ENCODE data around the gene GRM1. TPM values are rescaled to one million over a fixed set of nuclear protein-coding genes. Genes with fewer than 3 reads are reported as not detected.

Gene GRM1
- total and polyA plus RNA-seq, 2 experiments from 2014 or later = 0.29 to 0.63 TPM

DNA sequence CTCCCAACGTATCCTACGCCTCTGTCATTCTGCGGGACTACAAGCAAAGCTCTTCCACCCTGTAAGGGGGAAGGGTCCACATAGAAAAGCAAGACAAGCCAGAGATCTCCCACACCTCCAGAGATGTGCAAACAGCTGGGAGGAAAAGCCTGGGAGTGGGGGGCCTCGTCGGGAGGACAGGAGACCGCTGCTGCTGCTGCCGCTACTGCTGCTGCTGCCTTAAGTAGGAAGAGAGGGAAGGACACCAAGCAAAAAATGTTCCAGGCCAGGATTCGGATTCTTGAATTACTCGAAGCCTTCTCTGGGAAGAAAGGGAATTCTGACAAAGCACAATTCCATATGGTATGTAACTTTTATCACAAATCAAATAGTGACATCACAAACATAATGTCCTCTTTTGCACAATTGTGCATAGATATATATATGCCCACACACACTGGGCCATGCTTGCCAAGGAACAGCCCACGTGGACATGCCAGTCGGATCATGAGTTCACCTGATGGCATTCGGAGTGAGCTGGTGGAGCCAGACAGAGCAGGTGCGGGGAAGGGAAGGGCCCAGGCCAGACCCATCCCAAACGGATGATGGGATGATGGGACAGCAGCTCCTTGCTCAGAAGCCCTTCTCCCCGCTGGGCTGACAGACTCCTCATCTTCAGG is 406.0 kb downstream of the GRM1 start:
- Histone ChIP-seq H3K27me3 (ENCODE audit: insufficient read depth) (peaks cover 29% of the 10 kb centered on the region), H3K4me3 (peak overlapping the region; percentile 68), H3K79me2 (replicated peaks; ENCODE audit: insufficient read depth) (no peaks in the 10 kb centered on the region), H3K36me3 (ENCODE audit: insufficient read depth) (no peaks in the 10 kb centered on the region), H3K27ac (ENCODE audit: low read depth) (no peak overlapping the region), H2AFZ (peak overlapping the region; percentile 98), H3K9me2 (ENCODE audit: insufficient read depth) (no peaks in the 10 kb centered on the region), H4K20me1 (replicated peaks; ENCODE audit: insufficient read depth) (no peaks in the 10 kb centered on the region), H3F3A (replicated peaks; ENCODE audit: low read depth) (no peaks in the 10 kb centered on the region), H3K4me2 (peak overlapping the region; percentile 94), H3K4me1 (ENCODE audit: insufficient read depth) (no peaks in the 10 kb centered on the region)
- no peak for TF ChIP-seq JUNB (IDR thresholded peaks at IDR 0.05; ENCODE audit: unreplicated experiment)
- TF ChIP-seq ZNF114 (CRISPR knock-in tag; IDR thresholded peaks at IDR 0.05) = no peak
- TF ChIP-seq EZH2 (IDR thresholded peaks at IDR 0.05; ENCODE audit: low read depth, unreplicated experiment) = no peak
- no peak for TF ChIP-seq STAT1 (IDR thresholded peaks at IDR 0.05; ENCODE audit: unreplicated experiment)
- no peak for TF ChIP-seq ZNF331 (CRISPR knock-in tag; IDR thresholded peaks at IDR 0.05; ENCODE audit: low read depth)
- TF ChIP-seq, protein P1, sequence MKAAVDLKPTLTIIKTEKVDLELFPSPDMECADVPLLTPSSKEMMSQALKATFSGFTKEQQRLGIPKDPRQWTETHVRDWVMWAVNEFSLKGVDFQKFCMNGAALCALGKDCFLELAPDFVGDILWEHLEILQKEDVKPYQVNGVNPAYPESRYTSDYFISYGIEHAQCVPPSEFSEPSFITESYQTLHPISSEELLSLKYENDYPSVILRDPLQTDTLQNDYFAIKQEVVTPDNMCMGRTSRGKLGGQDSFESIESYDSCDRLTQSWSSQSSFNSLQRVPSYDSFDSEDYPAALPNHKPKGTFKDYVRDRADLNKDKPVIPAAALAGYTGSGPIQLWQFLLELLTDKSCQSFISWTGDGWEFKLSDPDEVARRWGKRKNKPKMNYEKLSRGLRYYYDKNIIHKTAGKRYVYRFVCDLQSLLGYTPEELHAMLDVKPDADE (IDR thresholded peaks at IDR 0.05) = no peak
- TF ChIP-seq, protein P2, sequence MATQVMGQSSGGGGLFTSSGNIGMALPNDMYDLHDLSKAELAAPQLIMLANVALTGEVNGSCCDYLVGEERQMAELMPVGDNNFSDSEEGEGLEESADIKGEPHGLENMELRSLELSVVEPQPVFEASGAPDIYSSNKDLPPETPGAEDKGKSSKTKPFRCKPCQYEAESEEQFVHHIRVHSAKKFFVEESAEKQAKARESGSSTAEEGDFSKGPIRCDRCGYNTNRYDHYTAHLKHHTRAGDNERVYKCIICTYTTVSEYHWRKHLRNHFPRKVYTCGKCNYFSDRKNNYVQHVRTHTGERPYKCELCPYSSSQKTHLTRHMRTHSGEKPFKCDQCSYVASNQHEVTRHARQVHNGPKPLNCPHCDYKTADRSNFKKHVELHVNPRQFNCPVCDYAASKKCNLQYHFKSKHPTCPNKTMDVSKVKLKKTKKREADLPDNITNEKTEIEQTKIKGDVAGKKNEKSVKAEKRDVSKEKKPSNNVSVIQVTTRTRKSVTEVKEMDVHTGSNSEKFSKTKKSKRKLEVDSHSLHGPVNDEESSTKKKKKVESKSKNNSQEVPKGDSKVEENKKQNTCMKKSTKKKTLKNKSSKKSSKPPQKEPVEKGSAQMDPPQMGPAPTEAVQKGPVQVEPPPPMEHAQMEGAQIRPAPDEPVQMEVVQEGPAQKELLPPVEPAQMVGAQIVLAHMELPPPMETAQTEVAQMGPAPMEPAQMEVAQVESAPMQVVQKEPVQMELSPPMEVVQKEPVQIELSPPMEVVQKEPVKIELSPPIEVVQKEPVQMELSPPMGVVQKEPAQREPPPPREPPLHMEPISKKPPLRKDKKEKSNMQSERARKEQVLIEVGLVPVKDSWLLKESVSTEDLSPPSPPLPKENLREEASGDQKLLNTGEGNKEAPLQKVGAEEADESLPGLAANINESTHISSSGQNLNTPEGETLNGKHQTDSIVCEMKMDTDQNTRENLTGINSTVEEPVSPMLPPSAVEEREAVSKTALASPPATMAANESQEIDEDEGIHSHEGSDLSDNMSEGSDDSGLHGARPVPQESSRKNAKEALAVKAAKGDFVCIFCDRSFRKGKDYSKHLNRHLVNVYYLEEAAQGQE (IDR thresholded peaks at IDR 0.05; ENCODE audit: unreplicated experiment) = no peak
- TF ChIP-seq NANOG (IDR thresholded peaks at IDR 0.05; ENCODE audit: borderline replicate concordance) = no peak
- peaks cover 5% of the 10 kb centered on the region; the same call in 2 of the 3 replicates for H3K4me1 Mint-ChIP-seq
- H3K9me3 Mint-ChIP-seq = no peaks in the 10 kb centered on the region
- ATAC-seq (peak; percentile 18), DNase-seq (ENCODE audit: low spot score) (no peak)
- peaks cover 21% of the 10 kb centered on the region for H3K27me3 Mint-ChIP-seq (ENCODE audit: insufficient read depth, low read depth, poor library complexity)
- H3K27ac Mint-ChIP-seq = no peak overlapping the region
- peak overlapping the region; percentile 81 for H3K4me3 Mint-ChIP-seq
- no peaks in the 10 kb centered on the region for H3K36me3 Mint-ChIP-seq (ENCODE audit: low read depth)

DNA sequence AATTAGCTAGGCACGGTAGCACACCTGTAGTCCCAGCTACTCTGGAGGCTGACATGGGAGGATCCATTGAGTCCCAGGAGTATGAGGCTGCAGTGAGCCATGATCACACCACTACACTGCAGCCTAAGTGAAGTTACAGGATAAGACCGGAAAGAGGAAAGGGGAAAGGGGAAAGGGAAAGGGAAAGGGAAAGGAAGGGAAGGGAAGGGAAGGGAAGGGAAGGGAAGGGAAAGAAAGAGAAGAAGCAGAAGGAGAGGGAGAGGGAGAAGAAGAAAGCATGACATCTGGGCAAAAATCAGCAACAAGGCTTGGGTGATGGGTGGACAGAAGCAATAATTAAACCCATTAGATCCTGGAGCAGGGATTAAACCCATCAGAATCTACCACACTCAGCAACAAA is 413.0 kb downstream of the GRM1 start:
- Histone ChIP-seq H3K36me3 (ENCODE audit: insufficient read depth) (no peaks in the 10 kb centered on the region), H3K9me2 (ENCODE audit: insufficient read depth) (peaks cover 4% of the 10 kb centered on the region; the same call in 1 of the 2 replicates), H3F3A (replicated peaks; ENCODE audit: low read depth) (no peaks in the 10 kb centered on the region), H3K4me2 (no peak overlapping the region), H3K79me2 (replicated peaks; ENCODE audit: insufficient read depth) (no peaks in the 10 kb centered on the region), H2AFZ (no peak overlapping the region), H4K20me1 (replicated peaks; ENCODE audit: insufficient read depth) (no peaks in the 10 kb centered on the region), H3K27me3 (ENCODE audit: insufficient read depth) (no peaks in the 10 kb centered on the region), H3K27ac (ENCODE audit: low read depth) (no peak overlapping the region), H3K4me1 (ENCODE audit: insufficient read depth) (no peaks in the 10 kb centered on the region), H3K4me3 (no peak overlapping the region)
- 0 out of 3 replicates have a peak, but pooled peaks cover 6% of the 10 kb centered on the region for H3K4me1 Mint-ChIP-seq
- DNase-seq (ENCODE audit: low spot score) (no peak), ATAC-seq (no peak)
- no peaks in the 10 kb centered on the region for H3K36me3 Mint-ChIP-seq (ENCODE audit: low read depth)
- TF ChIP-seq, protein P3, sequence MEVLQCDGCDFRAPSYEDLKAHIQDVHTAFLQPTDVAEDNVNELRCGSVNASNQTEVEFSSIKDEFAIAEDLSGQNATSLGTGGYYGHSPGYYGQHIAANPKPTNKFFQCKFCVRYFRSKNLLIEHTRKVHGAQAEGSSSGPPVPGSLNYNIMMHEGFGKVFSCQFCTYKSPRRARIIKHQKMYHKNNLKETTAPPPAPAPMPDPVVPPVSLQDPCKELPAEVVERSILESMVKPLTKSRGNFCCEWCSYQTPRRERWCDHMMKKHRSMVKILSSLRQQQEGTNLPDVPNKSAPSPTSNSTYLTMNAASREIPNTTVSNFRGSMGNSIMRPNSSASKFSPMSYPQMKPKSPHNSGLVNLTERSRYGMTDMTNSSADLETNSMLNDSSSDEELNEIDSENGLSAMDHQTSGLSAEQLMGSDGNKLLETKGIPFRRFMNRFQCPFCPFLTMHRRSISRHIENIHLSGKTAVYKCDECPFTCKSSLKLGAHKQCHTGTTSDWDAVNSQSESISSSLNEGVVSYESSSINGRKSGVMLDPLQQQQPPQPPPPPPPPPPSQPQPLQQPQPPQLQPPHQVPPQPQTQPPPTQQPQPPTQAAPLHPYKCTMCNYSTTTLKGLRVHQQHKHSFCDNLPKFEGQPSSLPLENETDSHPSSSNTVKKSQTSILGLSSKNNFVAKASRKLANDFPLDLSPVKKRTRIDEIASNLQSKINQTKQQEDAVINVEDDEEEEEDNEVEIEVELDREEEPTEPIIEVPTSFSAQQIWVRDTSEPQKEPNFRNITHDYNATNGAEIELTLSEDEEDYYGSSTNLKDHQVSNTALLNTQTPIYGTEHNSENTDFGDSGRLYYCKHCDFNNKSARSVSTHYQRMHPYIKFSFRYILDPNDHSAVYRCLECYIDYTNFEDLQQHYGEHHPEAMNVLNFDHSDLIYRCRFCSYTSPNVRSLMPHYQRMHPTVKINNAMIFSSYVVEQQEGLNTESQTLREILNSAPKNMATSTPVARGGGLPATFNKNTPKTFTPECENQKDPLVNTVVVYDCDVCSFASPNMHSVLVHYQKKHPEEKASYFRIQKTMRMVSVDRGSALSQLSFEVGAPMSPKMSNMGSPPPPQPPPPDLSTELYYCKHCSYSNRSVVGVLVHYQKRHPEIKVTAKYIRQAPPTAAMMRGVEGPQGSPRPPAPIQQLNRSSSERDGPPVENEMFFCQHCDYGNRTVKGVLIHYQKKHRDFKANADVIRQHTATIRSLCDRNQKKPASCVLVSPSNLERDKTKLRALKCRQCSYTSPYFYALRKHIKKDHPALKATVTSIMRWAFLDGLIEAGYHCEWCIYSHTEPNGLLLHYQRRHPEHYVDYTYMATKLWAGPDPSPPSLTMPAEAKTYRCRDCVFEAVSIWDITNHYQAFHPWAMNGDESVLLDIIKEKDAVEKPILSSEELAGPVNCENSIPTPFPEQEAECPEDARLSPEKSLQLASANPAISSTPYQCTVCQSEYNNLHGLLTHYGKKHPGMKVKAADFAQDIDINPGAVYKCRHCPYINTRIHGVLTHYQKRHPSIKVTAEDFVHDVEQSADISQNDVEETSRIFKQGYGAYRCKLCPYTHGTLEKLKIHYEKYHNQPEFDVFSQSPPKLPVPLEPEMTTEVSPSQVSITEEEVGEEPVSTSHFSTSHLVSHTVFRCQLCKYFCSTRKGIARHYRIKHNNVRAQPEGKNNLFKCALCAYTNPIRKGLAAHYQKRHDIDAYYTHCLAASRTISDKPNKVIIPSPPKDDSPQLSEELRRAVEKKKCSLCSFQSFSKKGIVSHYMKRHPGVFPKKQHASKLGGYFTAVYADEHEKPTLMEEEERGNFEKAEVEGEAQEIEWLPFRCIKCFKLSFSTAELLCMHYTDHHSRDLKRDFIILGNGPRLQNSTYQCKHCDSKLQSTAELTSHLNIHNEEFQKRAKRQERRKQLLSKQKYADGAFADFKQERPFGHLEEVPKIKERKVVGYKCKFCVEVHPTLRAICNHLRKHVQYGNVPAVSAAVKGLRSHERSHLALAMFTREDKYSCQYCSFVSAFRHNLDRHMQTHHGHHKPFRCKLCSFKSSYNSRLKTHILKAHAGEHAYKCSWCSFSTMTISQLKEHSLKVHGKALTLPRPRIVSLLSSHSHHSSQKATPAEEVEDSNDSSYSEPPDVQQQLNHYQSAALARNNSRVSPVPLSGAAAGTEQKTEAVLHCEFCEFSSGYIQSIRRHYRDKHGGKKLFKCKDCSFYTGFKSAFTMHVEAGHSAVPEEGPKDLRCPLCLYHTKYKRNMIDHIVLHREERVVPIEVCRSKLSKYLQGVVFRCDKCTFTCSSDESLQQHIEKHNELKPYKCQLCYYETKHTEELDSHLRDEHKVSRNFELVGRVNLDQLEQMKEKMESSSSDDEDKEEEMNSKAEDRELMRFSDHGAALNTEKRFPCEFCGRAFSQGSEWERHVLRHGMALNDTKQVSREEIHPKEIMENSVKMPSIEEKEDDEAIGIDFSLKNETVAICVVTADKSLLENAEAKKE (CRISPR knock-in tag; IDR thresholded peaks at IDR 0.05) = no peak
- peaks cover 1% of the 10 kb centered on the region for H3K27me3 Mint-ChIP-seq (ENCODE audit: insufficient read depth, low read depth, poor library complexity)
- no peak overlapping the region for H3K27ac Mint-ChIP-seq
- no peaks in the 10 kb centered on the region for H3K9me3 Mint-ChIP-seq
- no peak overlapping the region for H3K4me3 Mint-ChIP-seq
